Left lung (tissue), 10 donors: ENCODE data around the gene PPP2R2B. TPM values are rescaled to one million over a fixed set of nuclear protein-coding genes. Genes with fewer than 3 reads are reported as not detected.

Source experiments
- ATAC-seq: fragments of 200-7000 bp; cut with Tn5 transposase; one replicate; pipeline ENCODE4 v1.9.1; 2020; ENCODE audit warnings: moderate library complexity
- DNase-seq, 4 donors: peaks; one replicate each; pipeline ENCODE4 v3.0.0-alpha.2; 2013 to 2020
- H3K27ac ChIP-seq, 2 donors: fragments of 200-600 bp; sonication (generic) in 1 of 2; one replicate each; pipeline versions ENCODE4 v1.5.0 to v1.8.0; 2020 to 2021
- H3K27me3 ChIP-seq, 2 donors: fragments of 200-600 bp; sonication (generic) in 1 of 2; one replicate each; pipeline versions ENCODE4 v1.5.0 to v1.8.0; 2020 to 2021
- H3K36me3 ChIP-seq, 2 donors: fragments of 200-600 bp; sonication (generic) in 1 of 2; one replicate each; pipeline versions ENCODE4 v1.5.0 to v1.8.0; 2020 to 2021
- H3K4me1 ChIP-seq, 2 donors: fragments of 200-600 bp; one replicate each; pipeline ENCODE4 v1.8.0; 2021
- H3K4me3 ChIP-seq, 2 donors: fragments of 200-600 bp; sonication (generic) in 1 of 2; one replicate each; pipeline versions ENCODE4 v1.5.0 to v1.8.0; 2020 to 2021; ENCODE audit warnings: mild to moderate bottlenecking in 1 of 2
- H3K9me3 ChIP-seq, 2 donors: fragments of 200-600 bp; sonication (generic) in 1 of 2; one replicate each; pipeline versions ENCODE4 v1.5.0 to v1.8.0; 2020 to 2021
- intact Hi-C, 2 donors: fragments of 100-400 bp; cut with DNase I; formaldehyde crosslinking; loops; one replicate each; pipeline versions ENCODE4 v1.11.2 to v1.14.2; 2022
- polyA plus RNA-seq, 6 donors: library from polyadenylated mRNA; unstranded; fragments of 120-200 nt; gene quantifications; one replicate each; pipeline ENCODE4 v1.2.1, GENCODE V29; 2013; ENCODE audit not compliant: insufficient read length in 6 of 6
- total RNA-seq, 2 donors: library from RNA; stranded (reverse); fragmentation: NEBNext Ultra II Directional; extraction: Animal tissue kit (Norgen Biotek cat#: 25700); gene quantifications; one replicate each; pipeline ENCODE4 v1.2.1, GENCODE V29; 2021
- TF ChIP-seq, protein P1 (sequence below), 2 donors: fragments of 200-600 bp; sonication (generic) in 1 of 2; IDR thresholded peaks; one replicate each; pipeline versions ENCODE4 v1.5.0 to v1.8.0; 2021; ENCODE audit warnings: antibody characterized with exemption in 2 of 2
- donor health status: DM: no; HTN: yes; CAD: no.
- donor health status: DM: no; HTN: no; CAD: no.

The PPP2R2B gene
- total and polyA plus RNA-seq, 8 donors = 0.23 to 1.5 (median 0.43) TPM

DNA sequence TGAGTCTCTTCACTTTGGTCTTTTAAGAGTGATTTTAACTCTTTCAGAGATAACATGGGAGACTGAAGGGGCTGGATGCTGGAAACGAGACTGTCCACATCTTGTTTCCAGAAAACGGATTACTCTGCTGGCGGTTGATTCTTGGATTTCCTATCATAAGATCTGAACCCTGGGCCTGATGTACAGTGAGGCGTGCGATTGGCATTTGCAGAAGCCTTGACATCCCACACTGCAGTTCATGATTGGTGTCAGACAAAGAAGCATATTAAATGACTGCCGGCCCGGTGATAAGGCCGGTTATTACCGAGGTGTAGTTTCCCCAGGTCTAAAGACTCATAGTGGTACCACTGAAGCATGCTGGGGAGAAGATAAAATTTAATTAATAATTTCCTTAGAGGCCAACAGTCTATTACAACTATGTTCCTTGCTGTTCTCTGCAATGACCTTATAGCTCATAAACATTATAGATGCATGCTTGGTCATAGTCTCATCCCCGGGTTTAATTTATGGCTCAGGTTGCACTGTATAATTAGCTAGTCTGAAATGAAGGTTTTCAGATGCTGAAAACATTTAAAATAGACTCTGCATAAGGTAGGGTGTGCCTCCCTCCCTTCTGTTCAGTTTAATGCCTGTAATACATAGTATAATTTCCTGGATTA, 99.2 kb downstream of the PPP2R2B start:
- no peak overlapping the region for H3K27ac ChIP-seq
- no peak for DNase-seq
- TF ChIP-seq, protein P1, sequence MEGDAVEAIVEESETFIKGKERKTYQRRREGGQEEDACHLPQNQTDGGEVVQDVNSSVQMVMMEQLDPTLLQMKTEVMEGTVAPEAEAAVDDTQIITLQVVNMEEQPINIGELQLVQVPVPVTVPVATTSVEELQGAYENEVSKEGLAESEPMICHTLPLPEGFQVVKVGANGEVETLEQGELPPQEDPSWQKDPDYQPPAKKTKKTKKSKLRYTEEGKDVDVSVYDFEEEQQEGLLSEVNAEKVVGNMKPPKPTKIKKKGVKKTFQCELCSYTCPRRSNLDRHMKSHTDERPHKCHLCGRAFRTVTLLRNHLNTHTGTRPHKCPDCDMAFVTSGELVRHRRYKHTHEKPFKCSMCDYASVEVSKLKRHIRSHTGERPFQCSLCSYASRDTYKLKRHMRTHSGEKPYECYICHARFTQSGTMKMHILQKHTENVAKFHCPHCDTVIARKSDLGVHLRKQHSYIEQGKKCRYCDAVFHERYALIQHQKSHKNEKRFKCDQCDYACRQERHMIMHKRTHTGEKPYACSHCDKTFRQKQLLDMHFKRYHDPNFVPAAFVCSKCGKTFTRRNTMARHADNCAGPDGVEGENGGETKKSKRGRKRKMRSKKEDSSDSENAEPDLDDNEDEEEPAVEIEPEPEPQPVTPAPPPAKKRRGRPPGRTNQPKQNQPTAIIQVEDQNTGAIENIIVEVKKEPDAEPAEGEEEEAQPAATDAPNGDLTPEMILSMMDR (IDR thresholded peaks at IDR 0.05) = no peak
- no peaks in the 10 kb centered on the region for H3K36me3 ChIP-seq
- intact Hi-C loops = no loop called here
- H3K27me3 ChIP-seq = no peaks in the 10 kb centered on the region
- ATAC-seq = no peak
- no peak overlapping the region for H3K4me3 ChIP-seq
- peaks cover 0 to 4% of the 10 kb centered on the region in 2 donors for H3K9me3 ChIP-seq
- no peaks in the 10 kb centered on the region for H3K4me1 ChIP-seq

DNA sequence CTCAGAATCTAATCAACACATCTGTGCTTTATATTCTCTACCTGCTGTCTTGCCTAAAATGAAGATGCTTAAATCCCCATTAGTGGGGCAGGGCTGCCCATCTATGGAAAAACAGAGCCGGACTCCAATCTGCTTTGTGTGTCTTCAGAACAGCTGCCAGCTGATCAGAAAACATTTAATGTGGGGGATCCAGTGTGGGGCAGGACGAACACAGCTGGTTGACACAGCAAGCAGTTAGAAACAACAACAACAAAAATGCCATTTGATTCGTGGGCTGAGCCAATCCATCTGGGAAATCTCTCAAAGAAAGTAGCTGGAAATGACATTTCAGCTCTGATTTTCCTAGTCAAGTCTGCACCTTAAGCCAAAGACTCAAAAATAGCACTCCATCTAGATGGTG, 99.8 kb downstream of the PPP2R2B start:
- DNase-seq (no peak), ATAC-seq (no peak)
- TF ChIP-seq, protein P1 (IDR thresholded peaks at IDR 0.05) = no peak
- Histone ChIP-seq H3K36me3 (no peaks in the 10 kb centered on the region), H3K4me1 (no peaks in the 10 kb centered on the region), H3K9me3 (peaks cover 0 to 4% of the 10 kb centered on the region in 2 donors), H3K27me3 (no peaks in the 10 kb centered on the region), H3K4me3 (no peak overlapping the region), H3K27ac (no peak overlapping the region)
- intact Hi-C loops = no loop called here

DNA sequence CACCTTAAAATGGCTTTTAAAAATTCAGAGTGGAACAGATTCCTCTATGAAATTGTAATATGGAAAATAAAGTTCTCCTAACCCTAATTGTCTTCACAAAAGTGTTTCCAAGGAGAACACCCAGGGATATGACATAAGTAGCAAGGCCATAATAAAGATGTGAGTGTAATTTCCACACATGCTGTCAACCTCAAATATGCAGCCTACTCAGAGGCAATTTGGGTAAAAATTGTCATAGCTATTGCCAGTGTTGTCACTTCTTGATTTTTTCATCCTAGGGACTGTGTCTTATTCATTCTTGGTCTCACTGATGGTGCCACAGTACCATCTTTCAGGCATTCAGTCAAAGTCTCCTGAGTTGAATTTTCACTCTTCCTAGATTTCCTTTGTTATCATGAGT, 100.3 kb downstream of the PPP2R2B start:
- Histone ChIP-seq H3K4me1 (no peaks in the 10 kb centered on the region), H3K4me3 (no peak overlapping the region), H3K9me3 (peaks cover 0 to 4% of the 10 kb centered on the region in 2 donors), H3K27ac (no peak overlapping the region), H3K27me3 (no peaks in the 10 kb centered on the region), H3K36me3 (no peaks in the 10 kb centered on the region)
- intact Hi-C loops = no loop called here
- ATAC-seq (no peak), DNase-seq (no peak)
- TF ChIP-seq, protein P1 (IDR thresholded peaks at IDR 0.05) = no peak

DNA sequence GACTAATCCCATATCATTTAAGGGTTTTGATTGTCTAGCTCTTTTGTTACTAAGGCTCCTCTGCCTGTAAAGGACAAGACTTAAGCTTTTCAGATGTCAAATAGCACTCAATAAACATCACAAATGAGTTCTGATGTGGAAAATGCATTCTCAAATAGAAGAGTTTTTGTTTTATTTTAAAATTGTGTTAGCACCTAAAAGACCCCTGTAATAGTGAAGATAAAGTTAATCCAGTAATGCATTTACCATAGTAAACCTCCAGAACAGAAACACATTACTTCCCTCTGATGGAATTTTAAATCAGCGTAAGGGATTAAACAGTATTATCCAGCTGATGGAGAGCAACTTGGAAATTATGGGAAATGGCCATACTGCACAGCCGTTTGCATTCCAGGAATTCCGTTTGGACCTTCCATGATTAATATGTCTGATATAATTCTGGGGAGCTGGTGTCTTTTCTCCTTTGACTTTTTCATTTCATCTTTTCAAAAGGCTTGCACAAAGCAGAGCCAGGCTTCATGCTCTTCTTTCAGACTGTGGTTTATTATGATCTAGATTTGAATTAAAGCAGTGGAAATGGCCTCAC, 105.6 kb downstream of the PPP2R2B start:
- intact Hi-C loops = no loop called here
- no peaks in the 10 kb centered on the region for H3K36me3 ChIP-seq
- TF ChIP-seq, protein P1 (IDR thresholded peaks at IDR 0.05) = no peak
- ATAC-seq (no peak), DNase-seq (no peak)
- H3K9me3 ChIP-seq = peaks cover 0 to 4% of the 10 kb centered on the region in 2 donors
- no peak overlapping the region for H3K27ac ChIP-seq
- no peaks in the 10 kb centered on the region for H3K4me1 ChIP-seq
- no peak overlapping the region for H3K4me3 ChIP-seq
- no peaks in the 10 kb centered on the region for H3K27me3 ChIP-seq

DNA sequence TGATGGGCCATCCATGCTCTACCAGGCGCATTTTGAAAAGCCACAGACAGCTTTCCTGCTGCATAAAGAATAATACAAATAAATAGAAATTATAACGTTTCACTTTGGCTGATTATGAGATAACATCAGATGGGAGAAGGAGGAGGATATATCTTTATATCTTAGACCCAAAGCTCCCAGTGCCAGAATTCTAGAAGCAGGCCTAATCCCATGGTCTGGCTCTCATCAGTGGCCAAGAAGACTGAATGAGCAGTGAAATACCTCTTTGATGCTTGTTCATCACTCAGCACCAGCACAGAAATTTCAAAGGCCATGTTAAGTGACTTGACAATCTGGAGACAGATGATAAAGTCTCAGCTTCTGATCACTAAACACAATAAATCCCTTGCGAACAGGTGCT, 107.6 kb downstream of the PPP2R2B start:
- TF ChIP-seq, protein P1 (IDR thresholded peaks at IDR 0.05) = no peak
- intact Hi-C loops = no loop called here

More for the DNA sequence above, 107.6 kb downstream of the PPP2R2B start:
- no peak for ATAC-seq
- DNase-seq = no peak
- Histone ChIP-seq H3K9me3 (peaks cover 0 to 4% of the 10 kb centered on the region in 2 donors), H3K27me3 (no peaks in the 10 kb centered on the region), H3K27ac (no peak overlapping the region), H3K36me3 (no peaks in the 10 kb centered on the region), H3K4me3 (no peak overlapping the region), H3K4me1 (no peaks in the 10 kb centered on the region)
